Left lung (tissue), 10 donors: Measurements from ENCODE around the gene CCAR1. TPM values are rescaled to one million over a fixed set of nuclear protein-coding genes. Genes with fewer than 3 reads are reported as not detected.
A peak's percentile ranks its signal among the peaks of the same experiment; 100 is the strongest.

Experiments
- ATAC-seq: fragments of 200-7000 bp; cut with Tn5 transposase; one replicate; pipeline ENCODE4 v1.9.1; 2020; ENCODE audit warnings: moderate library complexity
- DNase-seq, 4 donors: peaks; one replicate each; pipeline ENCODE4 v3.0.0-alpha.2; 2013 to 2020
- H3K27ac ChIP-seq, 2 donors: fragments of 200-600 bp; sonication (generic) in 1 of 2; one replicate each; pipeline versions ENCODE4 v1.5.0 to v1.8.0; 2020 to 2021
- H3K27me3 ChIP-seq, 2 donors: fragments of 200-600 bp; sonication (generic) in 1 of 2; one replicate each; pipeline versions ENCODE4 v1.5.0 to v1.8.0; 2020 to 2021
- H3K36me3 ChIP-seq, 2 donors: fragments of 200-600 bp; sonication (generic) in 1 of 2; one replicate each; pipeline versions ENCODE4 v1.5.0 to v1.8.0; 2020 to 2021
- H3K4me1 ChIP-seq, 2 donors: fragments of 200-600 bp; one replicate each; pipeline ENCODE4 v1.8.0; 2021
- H3K4me3 ChIP-seq, 2 donors: fragments of 200-600 bp; sonication (generic) in 1 of 2; one replicate each; pipeline versions ENCODE4 v1.5.0 to v1.8.0; 2020 to 2021; ENCODE audit warnings: mild to moderate bottlenecking in 1 of 2
- H3K9me3 ChIP-seq, 2 donors: fragments of 200-600 bp; sonication (generic) in 1 of 2; one replicate each; pipeline versions ENCODE4 v1.5.0 to v1.8.0; 2020 to 2021
- CTCF ChIP-seq, 2 donors: fragments of 200-600 bp; sonication (generic) in 1 of 2; IDR thresholded peaks; one replicate each; pipeline versions ENCODE4 v1.5.0 to v1.8.0; 2021; ENCODE audit warnings: antibody characterized with exemption in 2 of 2
- intact Hi-C, 2 donors: fragments of 100-400 bp; cut with DNase I; formaldehyde crosslinking; loops; one replicate each; pipeline versions ENCODE4 v1.11.2 to v1.14.2; 2022
- polyA plus RNA-seq, 6 donors: library from polyadenylated mRNA; unstranded; fragments of 120-200 nt; gene quantifications; one replicate each; pipeline ENCODE4 v1.2.1, GENCODE V29; 2013; ENCODE audit not compliant: insufficient read length in 6 of 6
- total RNA-seq, 2 donors: library from RNA; stranded (reverse); fragmentation: NEBNext Ultra II Directional; extraction: Animal tissue kit (Norgen Biotek cat#: 25700); gene quantifications; one replicate each; pipeline ENCODE4 v1.2.1, GENCODE V29; 2021
- donor health status: DM: no; HTN: yes; CAD: no.
- donor health status: DM: no; HTN: no; CAD: no.

The CCAR1 gene
- total and polyA plus RNA-seq, 8 donors, result 44.5 to 227 (median 181) TPM

- ATAC-seq, result no peak
- no peak for TF ChIP-seq CTCF (IDR thresholded peaks at IDR 0.05)
- Histone ChIP-seq H3K9me3 (no peaks in the 10 kb centered on the region), H3K4me1 (no peaks in the 10 kb centered on the region), H3K36me3 (peaks cover 6 to 100% of the 10 kb centered on the region in 2 donors), H3K27ac (no peak overlapping the region), H3K27me3 (no peaks in the 10 kb centered on the region), H3K4me3 (no peak overlapping the region)
- intact Hi-C loops, result no loop called here
- no peak for DNase-seq
These were observed 63.4 kb downstream of the CCAR1 start for GRCh38 chr10:68784476-68784875.

GRCh38 chr10:68787813-68788212 lies 66.8 kb downstream of the CCAR1 start:
- Histone ChIP-seq H3K9me3 (no peaks in the 10 kb centered on the region), H3K36me3 (peaks cover 6 to 99% of the 10 kb centered on the region in 2 donors), H3K4me3 (no peak overlapping the region), H3K4me1 (no peaks in the 10 kb centered on the region), H3K27me3 (no peaks in the 10 kb centered on the region), H3K27ac (no peak overlapping the region)
- no peak for TF ChIP-seq CTCF (IDR thresholded peaks at IDR 0.05)
- intact Hi-C loops, result no loop called here
- ATAC-seq (no peak), DNase-seq (no peak)

GRCh38 chr10:68790476-68790875 lies 69.4 kb downstream of the CCAR1 start:
- Histone ChIP-seq H3K4me1 (no peaks in the 10 kb centered on the region), H3K27me3 (no peaks in the 10 kb centered on the region), H3K9me3 (no peaks in the 10 kb centered on the region), H3K27ac (no peak overlapping the region), H3K4me3 (no peak overlapping the region), H3K36me3 (peaks cover 6 to 97% of the 10 kb centered on the region in 2 donors)
- TF ChIP-seq CTCF (IDR thresholded peaks at IDR 0.05), result no peak
- DNase-seq (no peak), ATAC-seq (no peak)
- intact Hi-C loops, result loop anchor here in 1 of 2 donors (10.0 kb wide), 1 partner anchor 104 kb away; no protein-coding TSS in a partner anchor

- Histone ChIP-seq H3K4me1 (no peaks in the 10 kb centered on the region), H3K27me3 (no peaks in the 10 kb centered on the region), H3K27ac (no peak overlapping the region), H3K4me3 (no peak overlapping the region), H3K9me3 (no peaks in the 10 kb centered on the region), H3K36me3 (peaks cover 0 to 93% of the 10 kb centered on the region in 2 donors)
- ATAC-seq, result no peak
- peak in 1 of 4 donors; percentile 6 for DNase-seq
- TF ChIP-seq CTCF (IDR thresholded peaks at IDR 0.05), result no peak
- intact Hi-C loops, result loop anchor here in 1 of 2 donors (10.0 kb wide), 1 partner anchor 103 kb away; no protein-coding TSS in a partner anchor
These were observed 71.1 kb downstream of the CCAR1 start for GRCh38 chr10:68792115-68792514.

- H3K9me3 ChIP-seq, result no peaks in the 10 kb centered on the region
- intact Hi-C loops, result loop anchor here in 1 of 2 donors (10.0 kb wide), 1 partner anchor 99 kb away; no protein-coding TSS in a partner anchor
These were observed 75.0 kb downstream of the CCAR1 start for GRCh38 chr10:68795886-68796532.

More at GRCh38 chr10:68795886-68796532, 75.0 kb downstream of the CCAR1 start:
- ATAC-seq, result no peak
- DNase-seq, result no peak
- no peak for TF ChIP-seq CTCF (IDR thresholded peaks at IDR 0.05)
- Histone ChIP-seq H3K27ac (no peak overlapping the region), H3K4me3 (no peak overlapping the region), H3K4me1 (no peaks in the 10 kb centered on the region), H3K27me3 (no peaks in the 10 kb centered on the region), H3K36me3 (peaks cover 0 to 66% of the 10 kb centered on the region in 2 donors)
